IPS-NIHi7 (cell line): ENCODE results near the gene PNMA6E.

Experiments
- DNase-seq: peaks from one replicate; pipeline ENCODE4 v3.0.0; 2012; ENCODE audit warnings: mixed read lengths; ENCODE audit errors: extremely low spot score

The PNMA6E gene

GRCh38 chrX:153401133-153401764 lies at the start of gene PNMA6E:
Gene PNMA6E, minus strand, starts transcription at chrX:153401350. Its CDS starts 2,501 bp downstream, at chrX:153398849.
- no peak for DNase-seq

GRCh38 chrX:153450949-153451277 lies 49.8 kb upstream of the PNMA6E start:
- DNase-seq = no peak

- DNase-seq = no peak
Observed at GRCh38 chrX:153450114-153450948, 49.2 kb upstream of the PNMA6E start.

- DNase-seq = no peak
Observed at GRCh38 chrX:153449368-153450113, 48.4 kb upstream of the PNMA6E start.

- DNase-seq = no peak
Observed at GRCh38 chrX:153448556-153449367, 47.6 kb upstream of the PNMA6E start.

GRCh38 chrX:153447581-153447960 lies 46.4 kb upstream of the PNMA6E start:
- DNase-seq = no peak

GRCh38 chrX:153446950-153447580 lies 45.9 kb upstream of the PNMA6E start:
- DNase-seq = no peak

GRCh38 chrX:153446636-153446936 lies 45.4 kb upstream of the PNMA6E start:
- no peak for DNase-seq

- DNase-seq = no peak
Observed at GRCh38 chrX:153445856-153446635, 44.9 kb upstream of the PNMA6E start, which contains the start of gene TREX2. Gene TREX2, minus strand, starts transcription at chrX:153446056. Its CDS starts 626 bp downstream, at chrX:153445430.

- no peak for DNase-seq
Observed at GRCh38 chrX:153445106-153445855, 44.1 kb upstream of the PNMA6E start.

- DNase-seq = no peak
Observed at GRCh38 chrX:153444333-153445011, 43.3 kb upstream of the PNMA6E start.

GRCh38 chrX:153443476-153444332 lies 42.6 kb upstream of the PNMA6E start:
- DNase-seq = no peak

GRCh38 chrX:153442463-153442862 lies 41.3 kb upstream of the PNMA6E start:
- DNase-seq = no peak

- no peak for DNase-seq
Observed at GRCh38 chrX:153441981-153442380, 40.8 kb upstream of the PNMA6E start.

GRCh38 chrX:153441296-153441695 lies 40.1 kb upstream of the PNMA6E start:
- no peak for DNase-seq

- DNase-seq = no peak
Observed at GRCh38 chrX:153440556-153441135, 39.5 kb upstream of the PNMA6E start.

- no peak for DNase-seq
Observed at GRCh38 chrX:153439977-153440376, 38.8 kb upstream of the PNMA6E start.

GRCh38 chrX:153438532-153438931 lies 37.4 kb upstream of the PNMA6E start:
- DNase-seq = no peak
